ENCODE measurements around the gene TEC.

The TEC gene

DNA sequence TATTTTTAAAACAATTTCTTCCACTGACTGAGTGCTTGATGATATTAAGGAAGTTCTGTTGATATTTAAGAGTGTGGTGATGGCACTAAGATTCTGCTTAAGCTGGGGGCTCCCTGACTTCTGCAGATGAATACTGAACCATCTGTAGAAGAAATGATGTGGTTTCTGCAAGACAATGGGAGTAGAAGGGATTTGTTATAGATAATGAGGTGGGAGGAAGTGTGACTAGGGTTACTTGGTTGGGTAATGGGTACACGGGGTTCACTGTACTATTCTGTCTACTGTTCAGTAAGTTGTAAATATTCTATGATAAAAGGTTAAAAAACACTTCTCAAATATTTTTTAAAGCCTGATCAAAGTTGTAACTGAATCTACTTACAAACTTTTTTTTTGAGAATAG lies 74.7 kb downstream of the TEC start:
- TF ChIP-seq, protein P1, sequence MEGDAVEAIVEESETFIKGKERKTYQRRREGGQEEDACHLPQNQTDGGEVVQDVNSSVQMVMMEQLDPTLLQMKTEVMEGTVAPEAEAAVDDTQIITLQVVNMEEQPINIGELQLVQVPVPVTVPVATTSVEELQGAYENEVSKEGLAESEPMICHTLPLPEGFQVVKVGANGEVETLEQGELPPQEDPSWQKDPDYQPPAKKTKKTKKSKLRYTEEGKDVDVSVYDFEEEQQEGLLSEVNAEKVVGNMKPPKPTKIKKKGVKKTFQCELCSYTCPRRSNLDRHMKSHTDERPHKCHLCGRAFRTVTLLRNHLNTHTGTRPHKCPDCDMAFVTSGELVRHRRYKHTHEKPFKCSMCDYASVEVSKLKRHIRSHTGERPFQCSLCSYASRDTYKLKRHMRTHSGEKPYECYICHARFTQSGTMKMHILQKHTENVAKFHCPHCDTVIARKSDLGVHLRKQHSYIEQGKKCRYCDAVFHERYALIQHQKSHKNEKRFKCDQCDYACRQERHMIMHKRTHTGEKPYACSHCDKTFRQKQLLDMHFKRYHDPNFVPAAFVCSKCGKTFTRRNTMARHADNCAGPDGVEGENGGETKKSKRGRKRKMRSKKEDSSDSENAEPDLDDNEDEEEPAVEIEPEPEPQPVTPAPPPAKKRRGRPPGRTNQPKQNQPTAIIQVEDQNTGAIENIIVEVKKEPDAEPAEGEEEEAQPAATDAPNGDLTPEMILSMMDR (IDR thresholded peaks at IDR 0.05; ENCODE audit: poor library complexity, severe bottlenecking) = no peak
- Histone ChIP-seq H3K27ac (ENCODE audit: poor library complexity, severe bottlenecking) (no peak overlapping the region), H3K27me3 (ENCODE audit: insufficient read depth, poor library complexity, severe bottlenecking) (no peaks in the 10 kb centered on the region), H3K4me1 (ENCODE audit: insufficient read depth, poor library complexity, severe bottlenecking) (no peaks in the 10 kb centered on the region), H3K36me3 (ENCODE audit: low read depth) (no peaks in the 10 kb centered on the region), H3K4me3 (ENCODE audit: severe bottlenecking) (no peak overlapping the region), H3K9me3 (ENCODE audit: severe bottlenecking) (no peaks in the 10 kb centered on the region)
- DNase-seq (ENCODE audit: low spot score) (no peak), ATAC-seq (ENCODE audit: low read depth) (no peak)

DNA sequence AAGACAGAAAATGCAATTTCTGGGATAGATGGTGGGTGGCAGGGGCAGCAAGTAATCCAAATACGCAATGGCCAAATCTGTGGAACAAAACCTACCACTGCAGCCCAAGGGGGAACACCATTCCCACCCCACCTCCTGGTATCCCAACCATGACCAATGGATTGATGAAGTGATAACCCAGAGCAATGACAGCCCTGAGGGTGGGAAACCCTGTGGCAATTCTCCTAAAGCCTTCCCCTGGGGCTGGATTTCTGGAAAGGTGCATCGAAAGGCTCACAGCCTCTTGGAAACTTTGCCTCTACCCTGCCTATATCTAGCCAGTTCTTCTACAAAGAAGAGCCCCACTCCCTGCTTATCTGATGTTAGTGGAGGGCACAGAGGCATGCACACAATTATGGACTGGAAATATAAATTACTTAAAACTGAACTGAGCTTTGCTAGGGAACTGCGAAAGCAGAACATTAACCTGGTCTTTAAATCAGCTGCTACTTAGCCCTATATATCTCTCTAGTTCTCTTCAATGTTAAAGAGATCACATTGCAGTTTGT lies 75.6 kb downstream of the TEC start:
- H3K9me3 ChIP-seq (ENCODE audit: severe bottlenecking) = no peaks in the 10 kb centered on the region
- ATAC-seq (ENCODE audit: low read depth) (no peak), DNase-seq (ENCODE audit: low spot score) (no peak)
- no peaks in the 10 kb centered on the region for H3K4me1 ChIP-seq (ENCODE audit: insufficient read depth, poor library complexity, severe bottlenecking)
- H3K27me3 ChIP-seq (ENCODE audit: insufficient read depth, poor library complexity, severe bottlenecking) = no peaks in the 10 kb centered on the region
- TF ChIP-seq, protein P1 (IDR thresholded peaks at IDR 0.05; ENCODE audit: poor library complexity, severe bottlenecking) = no peak
- no peak overlapping the region for H3K27ac ChIP-seq (ENCODE audit: poor library complexity, severe bottlenecking)
- no peak overlapping the region for H3K4me3 ChIP-seq (ENCODE audit: severe bottlenecking)
- H3K36me3 ChIP-seq (ENCODE audit: low read depth) = no peaks in the 10 kb centered on the region

DNA sequence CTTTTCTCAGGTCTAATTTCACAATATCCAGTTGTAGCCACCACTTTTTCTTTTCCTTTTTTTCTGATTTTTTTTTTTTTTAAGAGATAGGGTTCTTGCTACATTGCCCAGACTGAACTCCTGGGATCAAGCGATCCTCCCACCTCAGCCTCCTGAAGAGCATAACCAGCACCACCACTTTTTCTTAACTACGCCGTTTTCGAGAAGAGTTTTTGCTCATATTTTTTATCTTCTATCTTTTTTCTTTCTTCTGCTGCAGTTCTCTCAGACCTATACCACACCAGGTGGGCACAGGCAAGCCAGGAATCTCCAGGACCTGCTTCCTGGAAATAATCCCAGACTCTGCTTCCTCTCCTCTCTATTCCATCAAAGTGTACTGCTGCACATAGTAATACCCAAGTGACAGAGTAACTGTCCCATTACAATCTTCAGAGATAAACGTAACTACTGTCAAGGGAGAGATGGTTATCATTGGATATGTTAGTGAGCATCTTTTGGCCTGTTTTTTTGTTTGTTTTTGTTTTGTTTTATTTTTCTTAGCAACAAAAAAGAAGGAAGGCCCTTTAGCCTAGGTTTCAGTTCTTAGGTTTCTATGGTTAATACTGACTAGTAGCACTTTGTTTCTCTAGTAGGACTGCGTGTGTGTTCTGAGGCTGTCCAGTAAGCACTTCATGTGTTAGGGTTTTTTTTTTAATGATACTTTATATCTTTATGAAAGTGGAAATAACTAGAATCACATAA lies 76.4 kb downstream of the TEC start:
- DNase-seq (ENCODE audit: low spot score) = no peak
- H3K9me3 ChIP-seq (ENCODE audit: severe bottlenecking) = no peaks in the 10 kb centered on the region
- TF ChIP-seq, protein P1 (IDR thresholded peaks at IDR 0.05; ENCODE audit: poor library complexity, severe bottlenecking) = no peak
- H3K4me3 ChIP-seq (ENCODE audit: severe bottlenecking) = no peak overlapping the region
- H3K27ac ChIP-seq (ENCODE audit: poor library complexity, severe bottlenecking) = no peak overlapping the region
- no peaks in the 10 kb centered on the region for H3K36me3 ChIP-seq (ENCODE audit: low read depth)
- no peak for ATAC-seq (ENCODE audit: low read depth)
- H3K27me3 ChIP-seq (ENCODE audit: insufficient read depth, poor library complexity, severe bottlenecking) = no peaks in the 10 kb centered on the region
- no peaks in the 10 kb centered on the region for H3K4me1 ChIP-seq (ENCODE audit: insufficient read depth, poor library complexity, severe bottlenecking)

DNA sequence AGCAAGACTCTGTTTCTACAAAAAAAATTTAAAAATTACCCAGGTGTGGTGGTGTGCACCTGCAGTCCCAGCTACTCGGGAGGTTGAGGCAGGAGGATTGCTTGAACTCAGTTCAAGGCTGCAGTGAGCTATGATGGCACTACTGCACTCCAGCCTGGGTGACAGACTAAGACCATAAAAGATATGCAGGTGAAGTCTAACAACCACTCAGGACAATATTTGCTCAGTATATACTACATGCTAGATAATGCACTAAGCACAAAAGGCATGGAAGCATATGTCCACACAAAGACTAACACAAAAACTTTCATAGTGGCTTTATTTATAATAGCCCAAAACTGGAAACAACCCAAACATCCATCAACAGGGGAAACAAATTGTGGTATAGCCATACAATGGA lies 77.9 kb downstream of the TEC start:
- no peak overlapping the region for H3K27ac ChIP-seq (ENCODE audit: poor library complexity, severe bottlenecking)
- no peaks in the 10 kb centered on the region for H3K27me3 ChIP-seq (ENCODE audit: insufficient read depth, poor library complexity, severe bottlenecking)

More for the DNA sequence above, 77.9 kb downstream of the TEC start:
- H3K9me3 ChIP-seq (ENCODE audit: severe bottlenecking) = no peaks in the 10 kb centered on the region
- no peak for ATAC-seq (ENCODE audit: low read depth)
- H3K4me3 ChIP-seq (ENCODE audit: severe bottlenecking) = no peak overlapping the region
- TF ChIP-seq, protein P1 (IDR thresholded peaks at IDR 0.05; ENCODE audit: poor library complexity, severe bottlenecking) = no peak
- no peaks in the 10 kb centered on the region for H3K4me1 ChIP-seq (ENCODE audit: insufficient read depth, poor library complexity, severe bottlenecking)
- DNase-seq (ENCODE audit: low spot score) = no peak
- no peaks in the 10 kb centered on the region for H3K36me3 ChIP-seq (ENCODE audit: low read depth)
